SKM-1 treated with dmso at 0.1 percent for 144 hours (cell line): Measurements from ENCODE around the gene DMD.

Experiments used
- DNase-seq: peaks from one replicate; lab custom pipeline; 2025; ENCODE audit not compliant: unreplicated experiment; lab: John Stamatoyannopoulos, UW

The DMD gene

GRCh38 chrX:32514986-32515385 is 696.4 kb downstream of the DMD start:
- DNase-seq = no peak

- no peak for DNase-seq
These were observed 709.7 kb downstream of the DMD start for GRCh38 chrX:32501606-32502005.

GRCh38 chrX:32496671-32497070 is 714.7 kb downstream of the DMD start:
- DNase-seq = no peak

- no peak for DNase-seq
These were observed 715.5 kb downstream of the DMD start for GRCh38 chrX:32495855-32496254.

GRCh38 chrX:32489125-32489524 is 722.2 kb downstream of the DMD start:
- no peak for DNase-seq

GRCh38 chrX:32483534-32484136 is 727.7 kb downstream of the DMD start:
- peak; percentile 6 for DNase-seq

GRCh38 chrX:32480019-32480418 is 731.3 kb downstream of the DMD start:
- DNase-seq = no peak

GRCh38 chrX:32472364-32472763 is 739.0 kb downstream of the DMD start:
- DNase-seq = no peak

- no peak for DNase-seq
These were observed 755.6 kb downstream of the DMD start for GRCh38 chrX:32455704-32456103.

GRCh38 chrX:32451954-32452695 is 759.2 kb downstream of the DMD start:
- no peak for DNase-seq

GRCh38 chrX:32448945-32449344 is 762.4 kb downstream of the DMD start:
- no peak for DNase-seq

GRCh38 chrX:32448320-32448719 is 763.0 kb downstream of the DMD start:
- peak; percentile 24 for DNase-seq

- DNase-seq = no peak
These were observed 763.7 kb downstream of the DMD start for GRCh38 chrX:32447640-32448039.

GRCh38 chrX:32443841-32444240 is 767.5 kb downstream of the DMD start:
- no peak for DNase-seq

GRCh38 chrX:32421266-32421665 is 790.1 kb downstream of the DMD start:
- no peak for DNase-seq

- DNase-seq = no peak
These were observed 803.0 kb downstream of the DMD start for GRCh38 chrX:32408389-32408788.

- no peak for DNase-seq
These were observed 813.7 kb downstream of the DMD start for GRCh38 chrX:32397562-32398216.

GRCh38 chrX:32395878-32396277 is 815.5 kb downstream of the DMD start:
- DNase-seq = no peak

- DNase-seq = no peak
These were observed 818.7 kb downstream of the DMD start for GRCh38 chrX:32392655-32393054.

- no peak for DNase-seq
These were observed 840.7 kb downstream of the DMD start for GRCh38 chrX:32370456-32371205.

- DNase-seq = no peak
These were observed 917.2 kb downstream of the DMD start for GRCh38 chrX:32293962-32294700.
